Measurements from ENCODE around the gene PCDHGA11. TPM values are rescaled to one million over a fixed set of nuclear protein-coding genes. Genes with fewer than 3 reads are reported as not detected.
"Not testable (repeated sequence)": the region's sequence is repeated elsewhere in the genome, so short reads cannot be mapped to it uniquely, and the experiment has no call there.

The PCDHGA11 gene
- 10 to 100 TPM in 1 of 4 donors, 1 to 10 TPM in 3; 3.4 to 14.3 (median 6.9) TPM for total RNA-seq

DNA sequence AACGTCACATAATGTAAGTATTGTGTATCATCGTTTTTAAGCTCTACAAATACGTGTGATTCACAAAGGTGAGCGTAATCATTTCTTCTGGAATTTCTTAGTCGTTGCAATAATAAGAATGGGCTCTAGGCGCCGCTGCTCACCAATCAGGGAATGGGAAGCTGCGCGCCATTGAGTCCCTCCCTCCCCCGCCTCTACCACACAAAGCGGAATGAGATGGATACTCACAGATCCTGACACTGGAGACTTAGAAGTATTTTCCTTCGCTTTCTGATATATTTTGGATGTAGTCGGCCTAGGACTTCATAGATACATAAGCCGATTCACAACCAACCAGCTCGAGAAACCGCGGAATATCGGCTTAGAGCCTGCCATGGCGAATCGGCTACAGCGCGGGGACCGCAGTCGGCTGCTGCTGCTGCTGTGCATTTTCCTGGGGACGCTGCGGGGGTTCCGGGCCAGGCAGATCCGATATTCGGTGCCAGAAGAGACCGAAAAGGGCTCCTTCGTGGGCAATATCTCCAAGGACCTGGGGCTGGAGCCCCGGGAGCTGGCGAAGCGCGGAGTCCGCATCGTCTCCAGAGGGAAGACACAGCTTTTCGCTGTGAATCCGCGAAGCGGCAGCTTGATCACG lies at the start of gene PCDHGA11:
Gene PCDHGA11 (plus strand): TSS at position 197 of the 634 bp plus-strand sequence. CDS start 177 bp downstream, at position 374.
- Histone ChIP-seq H3K4me3 (peak within 1 kb of the TSS; percentile 36), H3K27ac (no peak within 1 kb of the TSS), H3K9me3 (peaks cover 64% of the 10 kb centered on the region), H3K27me3 (no peaks in the 10 kb centered on the region), H3K36me3 (no peaks in the 10 kb centered on the region), H3K4me1 (no peaks in the 10 kb centered on the region)
- TF ChIP-seq EP300 (IDR thresholded peaks at IDR 0.05) (no peak), POLR2A (IDR thresholded peaks at IDR 0.05) (no peak)
- TF ChIP-seq, protein P1, sequence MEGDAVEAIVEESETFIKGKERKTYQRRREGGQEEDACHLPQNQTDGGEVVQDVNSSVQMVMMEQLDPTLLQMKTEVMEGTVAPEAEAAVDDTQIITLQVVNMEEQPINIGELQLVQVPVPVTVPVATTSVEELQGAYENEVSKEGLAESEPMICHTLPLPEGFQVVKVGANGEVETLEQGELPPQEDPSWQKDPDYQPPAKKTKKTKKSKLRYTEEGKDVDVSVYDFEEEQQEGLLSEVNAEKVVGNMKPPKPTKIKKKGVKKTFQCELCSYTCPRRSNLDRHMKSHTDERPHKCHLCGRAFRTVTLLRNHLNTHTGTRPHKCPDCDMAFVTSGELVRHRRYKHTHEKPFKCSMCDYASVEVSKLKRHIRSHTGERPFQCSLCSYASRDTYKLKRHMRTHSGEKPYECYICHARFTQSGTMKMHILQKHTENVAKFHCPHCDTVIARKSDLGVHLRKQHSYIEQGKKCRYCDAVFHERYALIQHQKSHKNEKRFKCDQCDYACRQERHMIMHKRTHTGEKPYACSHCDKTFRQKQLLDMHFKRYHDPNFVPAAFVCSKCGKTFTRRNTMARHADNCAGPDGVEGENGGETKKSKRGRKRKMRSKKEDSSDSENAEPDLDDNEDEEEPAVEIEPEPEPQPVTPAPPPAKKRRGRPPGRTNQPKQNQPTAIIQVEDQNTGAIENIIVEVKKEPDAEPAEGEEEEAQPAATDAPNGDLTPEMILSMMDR (IDR thresholded peaks at IDR 0.05) = peak in 1 of 2 donors; percentile 13
- 18% methylated on average over 40 of the region's 42 CpGs for WGBS
- no peak for DNase-seq (ENCODE audit: low spot score in 2 of 2)

DNA sequence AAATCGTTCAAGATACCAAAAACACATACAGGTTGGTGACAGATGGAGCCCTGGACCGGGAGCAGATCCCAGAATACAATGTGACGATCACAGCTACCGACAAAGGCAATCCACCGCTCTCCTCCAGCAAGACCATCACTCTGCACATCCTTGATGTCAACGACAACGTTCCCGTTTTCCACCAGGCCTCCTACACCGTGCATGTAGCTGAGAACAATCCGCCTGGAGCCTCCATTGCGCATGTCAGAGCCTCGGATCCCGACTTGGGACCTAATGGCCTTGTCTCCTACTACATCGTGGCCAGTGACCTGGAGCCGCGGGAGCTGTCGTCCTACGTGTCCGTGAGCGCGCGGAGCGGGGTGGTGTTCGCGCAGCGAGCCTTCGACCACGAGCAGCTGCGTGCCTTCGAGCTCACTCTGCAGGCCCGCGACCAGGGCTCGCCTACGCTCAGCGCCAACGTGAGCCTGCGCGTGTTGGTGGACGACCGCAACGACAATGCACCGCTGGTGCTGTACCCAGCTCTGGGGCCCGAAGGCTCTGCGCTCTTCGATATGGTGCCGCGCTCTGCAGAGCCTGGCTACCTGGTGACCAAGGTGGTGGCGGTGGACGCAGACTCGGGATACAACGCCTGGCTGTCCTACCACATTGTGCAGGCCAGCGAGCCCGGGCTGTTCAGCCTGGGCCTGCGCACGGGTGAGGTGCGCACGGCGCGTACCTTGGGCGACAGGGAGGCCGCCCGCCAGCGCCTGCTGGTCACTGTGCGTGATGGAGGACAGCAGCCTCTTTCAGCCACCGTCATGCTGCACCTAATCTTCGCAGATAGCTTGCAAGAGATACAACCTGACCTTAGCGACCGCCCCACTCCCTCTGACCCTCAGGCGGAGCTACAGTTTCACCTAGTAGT lies 49.0 kb upstream of the PCDHGA11 start:
- no peak overlapping the region for H3K4me3 ChIP-seq
- peaks cover 62% of the 10 kb centered on the region for H3K9me3 ChIP-seq
- H3K36me3 ChIP-seq = no peaks in the 10 kb centered on the region
- H3K27ac ChIP-seq = no peak overlapping the region
- H3K4me1 ChIP-seq = no peaks in the 10 kb centered on the region
- 31% methylated on average over 18 of the region's 69 CpGs for WGBS
- DNase-seq (ENCODE audit: low spot score in 2 of 2) = no peak
- peaks cover 12% of the 10 kb centered on the region for H3K27me3 ChIP-seq
- TF ChIP-seq POLR2A (IDR thresholded peaks at IDR 0.05) = no peak
- TF ChIP-seq POLR2AphosphoS5 (IDR thresholded peaks at IDR 0.05) = no peak
- no peak for TF ChIP-seq EP300 (IDR thresholded peaks at IDR 0.05)
- TF ChIP-seq, protein P1 (IDR thresholded peaks at IDR 0.05) = no peak

DNA sequence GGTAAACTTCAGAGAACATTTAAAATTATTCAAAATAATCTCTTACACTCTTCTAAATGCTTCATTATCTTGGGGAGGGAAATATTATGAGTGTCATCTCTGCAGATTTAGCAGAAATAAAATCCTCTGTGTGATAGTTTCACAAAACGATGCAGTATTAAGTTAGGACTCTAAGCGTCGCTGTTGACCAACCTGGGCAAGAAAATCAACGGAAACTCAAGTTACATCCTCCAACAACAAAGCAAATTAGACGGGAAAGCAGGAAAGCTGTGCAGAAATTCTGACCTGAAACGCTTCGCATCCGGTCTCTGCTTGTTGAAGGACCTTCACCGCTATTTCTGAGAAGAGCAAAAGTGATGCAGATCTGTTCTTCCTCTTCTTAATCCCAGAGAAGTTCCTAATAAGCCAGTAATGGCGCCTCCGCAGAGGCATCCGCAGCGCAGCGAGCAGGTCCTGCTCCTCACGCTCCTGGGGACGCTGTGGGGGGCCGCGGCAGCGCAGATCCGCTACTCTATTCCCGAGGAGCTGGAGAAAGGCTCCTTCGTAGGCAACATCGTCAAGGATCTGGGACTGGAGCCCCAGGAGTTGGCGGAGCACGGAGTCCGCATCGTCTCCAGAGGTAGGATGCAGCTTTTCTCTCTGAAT lies 47.1 kb upstream of the PCDHGA11 start, which contains the start of gene PCDHGA6:
Gene PCDHGA6 (plus strand): TSS at position 219 of the 645 bp plus-strand sequence. CDS start 193 bp downstream, at position 412.
- WGBS = 23% methylated on average over 23 of the region's 27 CpGs
- Histone ChIP-seq H3K27me3 (peaks cover 9% of the 10 kb centered on the region), H3K9me3 (peaks cover 60% of the 10 kb centered on the region), H3K36me3 (no peaks in the 10 kb centered on the region), H3K4me1 (no peaks in the 10 kb centered on the region), H3K27ac (no peak within 1 kb of the TSS), H3K4me3 (peak within 1 kb of the TSS; percentile 29)
- no peak for DNase-seq (ENCODE audit: low spot score in 2 of 2)
- no peak for TF ChIP-seq POLR2A (IDR thresholded peaks at IDR 0.05)
- TF ChIP-seq POLR2AphosphoS5 (IDR thresholded peaks at IDR 0.05) = no peak

DNA sequence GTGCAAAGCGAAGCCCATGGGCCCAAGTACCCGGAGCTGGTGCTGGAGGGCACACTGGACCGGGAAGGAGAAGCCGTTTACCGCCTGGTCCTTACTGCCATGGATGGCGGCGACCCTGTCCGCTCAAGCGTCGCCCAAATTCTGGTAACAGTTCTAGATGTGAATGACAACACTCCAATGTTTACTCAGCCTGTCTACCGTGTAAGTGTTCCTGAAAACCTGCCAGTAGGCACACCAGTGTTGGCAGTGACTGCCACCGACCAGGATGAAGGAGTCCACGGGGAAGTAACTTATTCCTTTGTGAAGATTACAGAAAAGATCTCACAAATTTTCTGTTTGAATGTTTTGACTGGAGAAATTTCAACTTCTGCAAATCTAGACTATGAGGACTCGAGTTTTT lies 46.2 kb upstream of the PCDHGA11 start:
- Histone ChIP-seq H3K27me3 (peaks cover 9% of the 10 kb centered on the region), H3K4me3 (no peak overlapping the region), H3K9me3 (peaks cover 60% of the 10 kb centered on the region), H3K36me3 (no peaks in the 10 kb centered on the region), H3K27ac (no peak overlapping the region), H3K4me1 (no peaks in the 10 kb centered on the region)
- DNase-seq (ENCODE audit: low spot score in 2 of 2) = no peak
- TF ChIP-seq, protein P1 (IDR thresholded peaks at IDR 0.05) = no peak
- TF ChIP-seq POLR2A (IDR thresholded peaks at IDR 0.05) = no peak
- TF ChIP-seq EP300 (IDR thresholded peaks at IDR 0.05) = no peak
- no peak for TF ChIP-seq POLR2AphosphoS5 (IDR thresholded peaks at IDR 0.05)
- WGBS = 65% methylated on average over 13 of the region's 14 CpGs

DNA sequence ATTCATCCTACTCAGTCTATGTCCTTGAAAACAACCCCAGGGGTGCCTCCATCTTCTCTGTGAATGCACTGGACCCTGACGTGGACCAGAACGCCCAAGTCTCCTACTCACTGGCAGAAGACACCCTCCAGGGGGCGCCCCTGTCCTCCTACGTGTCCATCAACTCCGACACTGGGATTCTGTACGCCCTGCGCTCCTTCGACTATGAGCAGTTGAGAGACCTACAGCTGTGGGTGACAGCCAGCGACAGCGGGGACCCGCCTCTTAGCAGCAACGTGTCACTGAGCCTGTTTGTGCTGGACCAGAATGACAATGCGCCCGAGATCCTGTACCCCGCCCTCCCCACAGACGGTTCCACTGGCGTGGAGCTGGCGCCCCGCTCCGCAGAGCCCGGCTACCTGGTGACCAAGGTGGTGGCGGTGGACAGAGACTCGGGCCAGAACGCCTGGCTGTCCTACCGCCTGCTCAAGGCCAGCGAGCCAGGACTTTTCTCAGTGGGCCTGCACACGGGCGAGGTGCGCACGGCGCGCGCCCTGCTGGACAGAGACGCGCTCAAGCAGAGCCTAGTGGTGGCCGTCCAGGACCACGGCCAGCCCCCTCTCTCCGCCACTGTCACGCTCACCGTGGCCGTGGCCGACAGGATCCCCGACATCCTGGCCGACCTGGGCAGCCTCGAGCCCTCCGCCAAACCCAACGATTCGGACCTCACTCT lies 45.3 kb upstream of the PCDHGA11 start:
- not testable (repeated sequence) for H3K4me1 ChIP-seq; DNase-seq (ENCODE audit: low spot score in 2 of 2); H3K27me3 ChIP-seq; H3K4me3 ChIP-seq; H3K36me3 ChIP-seq; H3K27ac ChIP-seq
- H3K9me3 ChIP-seq = peaks cover 59% of the 10 kb centered on the region
- WGBS = 50% methylated on average over 13 of the region's 48 CpGs
